Kidney (tissue), 14 donors: ENCODE results near the gene KATNIP. TPM values are rescaled to one million over a fixed set of nuclear protein-coding genes. Genes with fewer than 3 reads are reported as not detected.

Experiments used
- DNase-seq, 5 donors: peaks; one replicate each; pipeline ENCODE4 v3.0.0-alpha.2; 2013 to 2020
- FAIRE-seq: peaks from 2 replicates; lab custom pipeline; 2012; peaks lifted over from hg19 to GRCh38; lab: Jason Lieb, UNC
- H3K27ac ChIP-seq, 2 donors: one replicate each; pipeline ENCODE4 v1.7.0; 2013; ENCODE audit warnings: low read depth in 2 of 2, low read length in 2 of 2, inconsistent platforms in 1 of 2
- H3K27me3 ChIP-seq: one replicate; pipeline ENCODE4 v1.7.1; 2013; ENCODE audit warnings: low read length, inconsistent platforms; ENCODE audit not compliant: control insufficient read depth, insufficient read depth
- H3K36me3 ChIP-seq, 3 donors: one replicate each; pipeline versions ENCODE4 v1.7.0 to v1.7.1; 2013; ENCODE audit warnings: low read length in 3 of 3, control low read depth in 1 of 3, inconsistent platforms in 1 of 3; ENCODE audit not compliant: insufficient read depth in 3 of 3, control insufficient read depth in 2 of 3
- H3K4me1 ChIP-seq, 3 donors: one replicate each; pipeline versions ENCODE4 v1.7.0 to v1.7.1; 2013; ENCODE audit warnings: low read length in 3 of 3, inconsistent platforms in 1 of 3, low read depth in 1 of 3; ENCODE audit not compliant: control insufficient read depth in 2 of 3, insufficient read depth in 2 of 3
- H3K4me3 ChIP-seq, 3 donors: one replicate each; pipeline versions ENCODE4 v1.7.0 to v1.8.1; 2013; ENCODE audit warnings: low read length in 3 of 3, control low read depth in 1 of 3, inconsistent platforms in 1 of 3
- H3K9ac ChIP-seq, 3 donors: one replicate each; pipeline versions ENCODE4 v1.7.0 to v1.7.1; 2013; ENCODE audit warnings: low read length in 3 of 3, control low read depth in 1 of 3, inconsistent platforms in 1 of 3
- H3K9me3 ChIP-seq, 3 donors: one replicate each; pipeline versions ENCODE4 v1.7.0 to v1.7.1; 2013; ENCODE audit warnings: low read length in 3 of 3, control low read depth in 1 of 3, inconsistent platforms in 1 of 3; ENCODE audit not compliant: control insufficient read depth in 2 of 3, insufficient read depth in 1 of 3
- intact Hi-C: fragments of 100-400 bp; cut with DNase I; formaldehyde crosslinking; loops from one replicate; pipeline ENCODE4 v1.11.1; 2022
- polyA plus RNA-seq: library from polyadenylated mRNA; stranded (reverse); fragments of 350-450 nt; fragmentation: Illumina TruSeq; extraction: RNeasy Lipid Tissue Mini Kit (QIAGEN cat#74804); gene quantifications from one replicate; pipeline ENCODE4 v1.2.3, GENCODE V29; 2014; ENCODE audit warnings: low read depth, low replicate concordance; ENCODE audit not compliant: insufficient read depth
- total RNA-seq: library from RNA; stranded (reverse); fragmentation: NEBNext Ultra II Directional; extraction: Animal tissue kit (Norgen Biotek cat#: 25700); gene quantifications from one replicate; pipeline ENCODE4 v1.2.1, GENCODE V29; 2021
- TF ChIP-seq, protein P1 (sequence below): IDR thresholded peaks from 3 replicates; pipeline ENCODE4 v1.5.1; 2012; ENCODE audit warnings: mild to moderate bottlenecking, moderate library complexity, borderline replicate concordance; ENCODE audit not compliant: insufficient read depth; ENCODE audit errors: extremely low read depth
- donor health status: control.
- donor health status: control.
- donor health status: control.
- donor health status: control.
- donor health status: control.
- donor health status: DM: yes; HTN: yes; CAD: no.
- donor health status: Normal renal cell carcinoma (clear cell type).

KATNIP gene
- total and polyA plus RNA-seq, 2 donors from 2014 or later, result 4.0 to 40.2 TPM

GRCh38 chr16:27579087-27579980 lies 29.4 kb downstream of the KATNIP start:
- H3K9ac ChIP-seq, result no peak overlapping the region
- DNase-seq, result no peak
- H3K27me3 ChIP-seq, result no peaks in the 10 kb centered on the region
- H3K36me3 ChIP-seq, result peaks cover 0 to 14% (median 0%) of the 10 kb centered on the region in 3 donors
- H3K9me3 ChIP-seq, result no peaks in the 10 kb centered on the region
- H3K27ac ChIP-seq, result peak overlapping the region in 1 of 2 donors; percentile 22
- intact Hi-C loops, result no loop called here
- H3K4me1 ChIP-seq, result peaks cover 0 to 3% (median 0%) of the 10 kb centered on the region in 3 donors
- TF ChIP-seq, protein P1, sequence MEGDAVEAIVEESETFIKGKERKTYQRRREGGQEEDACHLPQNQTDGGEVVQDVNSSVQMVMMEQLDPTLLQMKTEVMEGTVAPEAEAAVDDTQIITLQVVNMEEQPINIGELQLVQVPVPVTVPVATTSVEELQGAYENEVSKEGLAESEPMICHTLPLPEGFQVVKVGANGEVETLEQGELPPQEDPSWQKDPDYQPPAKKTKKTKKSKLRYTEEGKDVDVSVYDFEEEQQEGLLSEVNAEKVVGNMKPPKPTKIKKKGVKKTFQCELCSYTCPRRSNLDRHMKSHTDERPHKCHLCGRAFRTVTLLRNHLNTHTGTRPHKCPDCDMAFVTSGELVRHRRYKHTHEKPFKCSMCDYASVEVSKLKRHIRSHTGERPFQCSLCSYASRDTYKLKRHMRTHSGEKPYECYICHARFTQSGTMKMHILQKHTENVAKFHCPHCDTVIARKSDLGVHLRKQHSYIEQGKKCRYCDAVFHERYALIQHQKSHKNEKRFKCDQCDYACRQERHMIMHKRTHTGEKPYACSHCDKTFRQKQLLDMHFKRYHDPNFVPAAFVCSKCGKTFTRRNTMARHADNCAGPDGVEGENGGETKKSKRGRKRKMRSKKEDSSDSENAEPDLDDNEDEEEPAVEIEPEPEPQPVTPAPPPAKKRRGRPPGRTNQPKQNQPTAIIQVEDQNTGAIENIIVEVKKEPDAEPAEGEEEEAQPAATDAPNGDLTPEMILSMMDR, result no peak
- no peak overlapping the region for H3K4me3 ChIP-seq
- no peak for FAIRE-seq

DNA sequence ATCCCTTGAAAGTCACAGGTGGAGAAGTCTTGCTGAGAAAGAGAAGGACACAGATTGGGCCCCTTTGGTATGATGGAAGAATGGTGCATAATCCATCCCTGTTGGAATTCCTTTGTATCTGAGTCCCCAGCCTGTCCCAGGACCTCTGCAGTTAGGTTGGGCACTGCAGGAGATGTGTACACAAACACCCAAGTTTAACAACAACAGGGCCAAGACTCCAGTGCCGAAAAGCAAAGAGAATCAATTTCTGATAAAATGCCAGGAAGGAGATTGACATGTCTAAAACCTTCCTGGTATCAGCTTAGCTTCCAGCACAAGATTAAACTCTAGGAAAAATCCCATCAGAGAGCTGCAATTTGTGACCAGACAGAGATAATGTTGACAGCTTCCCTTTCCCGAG lies 32.9 kb downstream of the KATNIP start:
- peaks cover 0 to 3% (median 0%) of the 10 kb centered on the region in 3 donors for H3K4me1 ChIP-seq
- TF ChIP-seq, protein P1, result no peak
- no peak for DNase-seq
- no peaks in the 10 kb centered on the region for H3K9me3 ChIP-seq
- intact Hi-C loops, result no loop called here
- H3K27me3 ChIP-seq, result no peaks in the 10 kb centered on the region
- no peak overlapping the region for H3K27ac ChIP-seq
- H3K36me3 ChIP-seq, result peaks cover 0 to 6% (median 2%) of the 10 kb centered on the region in 3 donors
- FAIRE-seq, result no peak
- no peak overlapping the region for H3K4me3 ChIP-seq
- H3K9ac ChIP-seq, result no peak overlapping the region

DNA sequence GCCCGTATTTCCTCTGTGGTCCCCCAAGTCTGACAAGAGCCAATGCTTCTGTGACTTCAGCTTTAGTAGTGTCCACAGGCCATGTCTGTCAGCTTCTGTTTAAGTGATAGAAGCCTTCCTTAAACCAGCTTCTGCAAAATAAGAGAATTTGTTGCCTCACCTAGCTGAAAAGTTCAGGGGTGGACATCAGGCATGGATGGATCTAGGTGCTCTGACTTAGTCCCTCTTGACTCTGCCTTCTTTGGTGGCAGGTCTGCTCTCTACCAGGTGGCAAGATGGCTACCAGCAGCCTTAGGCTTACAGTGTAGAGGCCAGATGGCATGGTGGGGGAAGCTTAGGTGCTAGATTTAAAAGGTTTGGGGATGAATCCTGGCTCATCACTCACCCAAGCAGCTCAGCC lies 33.7 kb downstream of the KATNIP start:
- H3K27ac ChIP-seq, result no peak overlapping the region
- H3K9ac ChIP-seq, result no peak overlapping the region
- FAIRE-seq (no peak), DNase-seq (no peak)
- H3K4me1 ChIP-seq, result peaks cover 0 to 3% (median 0%) of the 10 kb centered on the region in 3 donors
- peaks cover 0 to 6% (median 2%) of the 10 kb centered on the region in 3 donors for H3K36me3 ChIP-seq
- TF ChIP-seq, protein P1, result no peak
- H3K9me3 ChIP-seq, result no peaks in the 10 kb centered on the region
- no peak overlapping the region for H3K4me3 ChIP-seq
- intact Hi-C loops, result no loop called here
- no peaks in the 10 kb centered on the region for H3K27me3 ChIP-seq
